GM18858 (cell line): Measurements from ENCODE around the gene CACNB1.

Experiments used
- ATAC-seq: cut with Tn5 transposase; IDR thresholded peaks from one replicate; pipeline ENCODE4 v1.9.1; 2021; ENCODE audit not compliant: unreplicated experiment

The CACNB1 gene

GRCh38 chr17:39197380-39198185, at the start of gene CACNB1:
CACNB1 (minus strand) TSS chr17:39197669; CDS start chr17:39197495, 174 bp downstream.
- no peak for ATAC-seq

- ATAC-seq: no peak
Observed at GRCh38 chr17:39246274-39246673, 48.8 kb upstream of the CACNB1 start.

GRCh38 chr17:39244600-39245570, 47.4 kb upstream of the CACNB1 start:
- no peak for ATAC-seq

GRCh38 chr17:39244016-39244599, 46.6 kb upstream of the CACNB1 start:
- ATAC-seq: no peak

GRCh38 chr17:39243155-39243554, 45.7 kb upstream of the CACNB1 start:
- no peak for ATAC-seq

- no peak for ATAC-seq
Observed at GRCh38 chr17:39240631-39241030, 43.2 kb upstream of the CACNB1 start.

GRCh38 chr17:39239640-39240314, 42.3 kb upstream of the CACNB1 start:
- ATAC-seq: no peak

GRCh38 chr17:39238311-39238972, 41.0 kb upstream of the CACNB1 start:
- ATAC-seq: no peak

GRCh38 chr17:39237586-39237985, 40.1 kb upstream of the CACNB1 start:
- no peak for ATAC-seq

GRCh38 chr17:39236981-39237441, 39.5 kb upstream of the CACNB1 start:
- ATAC-seq: no peak

GRCh38 chr17:39236450-39236927, 39.0 kb upstream of the CACNB1 start:
- no peak for ATAC-seq

GRCh38 chr17:39235555-39236449, 38.3 kb upstream of the CACNB1 start:
- ATAC-seq: no peak

GRCh38 chr17:39231591-39232551, 34.4 kb upstream of the CACNB1 start:
- no peak for ATAC-seq

GRCh38 chr17:39231091-39231561, 33.7 kb upstream of the CACNB1 start:
- no peak for ATAC-seq

- no peak for ATAC-seq
Observed at GRCh38 chr17:39230361-39230760, 32.9 kb upstream of the CACNB1 start.

GRCh38 chr17:39229274-39229913, 31.9 kb upstream of the CACNB1 start:
- no peak for ATAC-seq

GRCh38 chr17:39227364-39227919, 30.0 kb upstream of the CACNB1 start:
- no peak for ATAC-seq
